Subcutaneous adipose tissue (tissue), 4 donors: Measurements from ENCODE around the gene TC2N. TPM values are rescaled to one million over a fixed set of nuclear protein-coding genes. Genes with fewer than 3 reads are reported as not detected.

Experiments used
- CTCF ChIP-seq: fragments of 450-650 bp; IDR thresholded peaks from one replicate; pipeline ENCODE4 v1.5.1; 2016; ENCODE audit warnings: low read depth, mild to moderate bottlenecking, control low read depth, antibody characterized with exemption, moderate library complexity
- total RNA-seq, 4 donors: library from RNA; depleted of rRNA; stranded (reverse); fragments of >200 nt; gene quantifications; one replicate each; pipeline ENCODE4 v1.1.0, GENCODE V29; 2016

The TC2N gene
- total RNA-seq, 4 donors from 2014 or later, result 37.7 to 58.4 (median 47.6) TPM

GRCh38 chr14:91732859-91733477 is 134.4 kb downstream of the TC2N start:
- TF ChIP-seq CTCF, result no peak

GRCh38 chr14:91732439-91732838 is 134.9 kb downstream of the TC2N start:
- no peak for TF ChIP-seq CTCF

- no peak for TF ChIP-seq CTCF
Observed at GRCh38 chr14:91731986-91732385, 135.3 kb downstream of the TC2N start, which contains the start of gene CATSPERB. CATSPERB (minus strand) TSS chr14:91732086; CDS start chr14:91729479, 2,607 bp downstream.

- no peak for TF ChIP-seq CTCF
Observed at GRCh38 chr14:91731018-91731417, 136.3 kb downstream of the TC2N start.

- TF ChIP-seq CTCF, result no peak
Observed at GRCh38 chr14:91729756-91730155, 137.6 kb downstream of the TC2N start.

Other genes with a start within 250 kb of the TC2N start
- gene CATSPERB, start 135.4 kb downstream of the TC2N start, total RNA-seq, result 1 to 10 TPM in 3 of 4 donors, under 1 TPM in 1; 0.65 to 4.7 (median 3.9) TPM
- gene FBLN5, start 80.2 kb upstream of the TC2N start, total RNA-seq, result 100 to 1,000 TPM; 108 to 158 (median 142) TPM
- 10 to 100 TPM; 34.7 to 65.9 (median 51.1) TPM for gene TRIP11, start 172.5 kb upstream of the TC2N start, total RNA-seq
- gene ATXN3, start 239.0 kb upstream of the TC2N start, total RNA-seq, result 10 to 100 TPM; 37.7 to 58.4 (median 47.6) TPM